GM19452 (cell line): ENCODE measurements around the gene ITGA3.

Experiments
- ATAC-seq: cut with Tn5 transposase; IDR thresholded peaks from one replicate; pipeline ENCODE4 v1.9.1; 2021; ENCODE audit not compliant: unreplicated experiment

The ITGA3 gene

GRCh38 chr17:50090971-50091917 lies 35.3 kb downstream of the ITGA3 start:
- no peak for ATAC-seq

- no peak for ATAC-seq
These were observed 36.0 kb downstream of the ITGA3 start for GRCh38 chr17:50091918-50092285.

- ATAC-seq = no peak
These were observed 37.3 kb downstream of the ITGA3 start for GRCh38 chr17:50093246-50093645.

DNA sequence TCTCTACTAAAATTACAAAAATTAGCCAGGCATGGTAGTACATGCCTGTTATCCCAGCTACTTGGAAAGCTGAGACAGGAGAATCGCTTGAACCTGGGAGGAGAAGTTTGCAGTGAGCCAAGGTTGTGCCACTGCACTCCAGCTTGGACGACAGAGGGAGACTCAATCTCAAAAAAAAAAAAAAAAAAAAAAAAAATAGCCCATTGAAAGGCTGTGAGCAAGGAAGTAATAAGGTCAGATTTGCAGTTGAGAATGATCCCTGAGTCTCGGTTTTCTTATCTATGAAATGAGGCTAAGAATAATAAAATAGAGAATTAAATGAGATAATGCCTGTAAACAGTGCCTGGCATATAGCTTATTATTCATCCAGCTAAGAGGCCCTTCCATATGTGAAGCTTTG lies 37.9 kb downstream of the ITGA3 start:
- no peak for ATAC-seq

DNA sequence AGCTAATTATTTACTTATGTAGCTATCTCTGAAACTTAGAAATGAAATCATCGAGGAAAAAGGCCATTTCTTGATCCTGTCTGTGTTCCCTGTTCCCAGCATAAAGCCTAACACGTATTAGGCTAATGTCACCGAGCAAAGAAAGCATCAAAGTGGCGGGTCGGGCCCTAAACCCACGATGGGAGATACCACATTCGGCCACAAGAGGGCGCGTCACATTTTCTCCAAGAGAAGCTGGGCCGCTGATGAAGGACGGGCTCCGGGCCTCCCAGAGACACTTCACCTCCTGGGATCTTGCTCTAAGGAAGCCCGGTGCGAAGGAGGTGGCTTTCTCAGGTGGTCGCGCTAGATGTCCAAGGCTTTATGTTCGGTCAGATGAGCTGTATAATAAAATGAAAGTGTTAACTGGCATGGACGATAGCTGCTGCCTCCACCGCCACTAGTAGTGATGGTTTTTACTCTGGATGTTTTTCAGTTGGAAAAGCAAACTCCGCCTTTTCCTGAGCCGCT lies 38.4 kb downstream of the ITGA3 start:
- peak; percentile 48 for ATAC-seq

DNA sequence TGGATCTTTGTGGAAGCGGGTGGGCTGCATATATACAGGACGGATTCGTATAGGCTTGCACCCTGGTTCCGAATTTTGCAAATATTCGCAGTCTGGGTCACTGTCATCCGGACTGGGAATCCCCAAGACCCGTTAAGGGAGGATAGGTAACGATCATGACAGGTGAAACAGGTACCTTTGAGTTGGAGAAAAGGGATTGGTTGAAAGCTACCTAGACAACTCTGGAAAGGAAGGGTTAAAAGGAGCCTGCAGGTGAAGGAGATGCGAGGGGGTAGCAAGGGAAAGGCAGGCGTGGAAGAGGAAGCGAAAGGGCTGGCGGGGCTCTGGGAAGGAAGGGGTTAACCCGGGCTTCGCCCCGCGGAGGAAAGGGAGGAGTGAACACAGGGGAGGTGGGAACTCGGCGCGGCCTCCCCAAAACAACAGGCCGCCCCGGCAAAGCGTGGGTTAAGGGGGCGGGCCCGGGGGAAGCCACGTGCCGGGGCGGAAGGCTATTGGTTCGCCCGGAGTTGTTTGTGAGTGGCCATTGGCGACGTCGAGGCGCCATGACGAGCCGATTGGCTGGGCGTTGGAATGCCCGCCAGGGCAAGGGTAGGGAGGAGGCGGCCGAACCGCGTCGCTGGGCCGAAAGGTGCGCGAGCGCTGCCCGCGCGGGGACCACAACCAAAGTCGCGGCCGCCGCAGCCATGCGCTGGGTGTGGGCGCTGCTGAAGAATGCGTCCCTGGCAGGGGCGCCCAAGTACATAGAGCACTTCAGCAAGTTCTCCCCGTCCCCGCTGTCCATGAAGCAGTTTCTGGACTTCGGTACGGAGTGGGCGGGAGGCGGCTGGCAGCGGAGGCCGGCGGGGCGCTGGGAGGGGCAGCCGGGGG lies 39.1 kb downstream of the ITGA3 start, which contains the start of gene PDK2:
Gene PDK2, plus strand, starts transcription at position 599 of the 867 bp plus-strand sequence. Its CDS starts 85 bp downstream, at position 684.
- ATAC-seq = peak; percentile 79

- ATAC-seq = no peak
These were observed 39.7 kb downstream of the ITGA3 start for GRCh38 chr17:50095626-50096037.

- ATAC-seq = no peak
These were observed 40.2 kb downstream of the ITGA3 start for GRCh38 chr17:50096092-50096491.

DNA sequence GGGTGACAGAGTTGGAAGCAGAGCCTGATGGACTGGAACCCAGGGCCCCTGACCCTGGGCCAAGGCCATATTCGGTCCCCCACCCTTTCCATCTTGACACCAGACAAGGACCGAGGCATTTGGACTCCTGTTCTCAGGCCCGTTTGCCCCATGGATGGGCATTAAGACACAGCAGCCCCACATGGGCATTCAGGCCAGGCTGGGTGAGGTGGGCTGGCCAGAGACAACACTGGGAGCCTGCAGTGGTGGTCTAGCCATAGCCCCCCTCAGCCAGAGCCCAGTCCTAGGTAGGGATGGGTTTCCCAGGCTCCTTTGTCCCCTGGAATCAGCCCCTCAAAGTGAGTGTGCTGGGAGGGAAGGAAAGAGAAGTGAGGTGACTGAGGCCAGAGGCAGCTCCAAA lies 40.8 kb downstream of the ITGA3 start:
- ATAC-seq = no peak

DNA sequence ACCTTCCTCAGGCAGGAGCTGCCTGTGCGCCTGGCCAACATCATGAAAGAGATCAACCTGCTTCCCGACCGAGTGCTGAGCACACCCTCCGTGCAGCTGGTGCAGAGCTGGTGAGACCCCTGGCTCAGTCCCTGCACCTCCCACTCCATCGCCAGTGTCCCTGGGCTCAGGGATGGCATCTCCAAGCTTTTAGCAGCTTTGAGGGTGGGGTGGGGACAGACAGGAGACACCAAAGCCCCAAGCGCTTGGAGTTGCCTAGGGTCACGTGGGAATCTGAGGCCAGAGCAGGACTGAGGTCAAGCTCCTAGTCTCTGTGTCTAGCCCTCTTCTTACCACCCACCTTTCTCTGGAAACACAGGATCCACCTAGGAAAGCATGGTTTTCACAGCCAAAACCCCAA lies 41.5 kb downstream of the ITGA3 start:
- no peak for ATAC-seq

DNA sequence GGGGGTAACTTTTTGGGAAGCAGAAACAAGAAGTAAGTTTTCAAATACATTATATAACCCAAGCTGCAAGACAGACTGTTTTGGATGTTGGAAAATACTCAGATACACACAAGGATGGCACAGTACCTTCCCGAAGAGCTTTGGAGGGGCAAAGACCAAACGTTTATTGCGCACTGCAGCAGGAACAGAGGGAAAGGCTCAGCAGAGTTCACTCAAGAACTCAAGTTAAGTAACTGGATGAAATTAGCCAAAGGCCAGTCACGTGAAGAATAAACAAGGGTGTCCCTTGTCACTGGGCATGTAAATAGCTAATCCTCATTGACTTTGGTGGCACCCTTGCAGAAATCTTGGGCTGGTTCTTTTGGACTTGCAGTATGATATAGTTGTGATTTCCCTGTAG lies 42.0 kb downstream of the ITGA3 start:
- no peak for ATAC-seq

DNA sequence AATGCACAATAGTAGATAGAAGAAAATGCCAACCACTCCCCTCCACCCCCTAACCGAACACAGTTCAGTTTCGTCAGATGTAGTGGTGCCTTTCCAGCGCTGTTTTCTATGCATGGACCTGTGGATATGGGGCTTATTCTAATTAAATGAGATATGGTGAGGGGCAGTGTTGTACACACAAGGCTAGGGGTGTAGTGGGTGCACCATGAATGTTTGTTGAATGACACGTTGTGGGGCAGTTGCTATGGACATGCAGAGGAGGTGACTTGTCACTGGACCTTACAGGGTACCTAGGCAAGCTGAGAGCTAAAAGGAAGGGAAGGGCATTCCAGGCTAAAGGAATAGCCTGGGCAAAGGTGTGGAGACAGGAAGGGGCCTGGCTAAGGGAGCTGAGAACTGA lies 42.7 kb downstream of the ITGA3 start:
- no peak for ATAC-seq

DNA sequence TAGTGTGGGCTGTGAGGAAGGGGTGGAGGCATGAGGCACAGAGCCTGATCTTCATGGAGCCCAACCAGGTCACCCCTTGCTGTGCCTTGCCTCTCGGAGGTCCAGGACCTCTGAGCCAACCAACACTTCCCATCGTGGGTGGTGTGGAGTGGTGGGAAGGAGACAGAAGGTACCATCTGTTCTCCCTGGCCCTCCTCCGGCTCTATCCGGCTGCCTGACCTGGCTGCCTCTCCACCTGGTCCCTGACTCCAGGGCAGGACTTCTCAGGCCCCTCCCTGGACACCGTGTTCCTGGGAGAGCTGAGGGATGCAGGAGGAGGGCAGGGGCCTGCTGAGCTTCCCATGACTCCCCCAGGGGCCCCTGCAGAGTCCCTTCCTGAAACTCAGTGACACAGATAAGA lies 43.1 kb downstream of the ITGA3 start:
- ATAC-seq = no peak

GRCh38 chr17:50100480-50100883 lies 44.6 kb downstream of the ITGA3 start:
- no peak for ATAC-seq

DNA sequence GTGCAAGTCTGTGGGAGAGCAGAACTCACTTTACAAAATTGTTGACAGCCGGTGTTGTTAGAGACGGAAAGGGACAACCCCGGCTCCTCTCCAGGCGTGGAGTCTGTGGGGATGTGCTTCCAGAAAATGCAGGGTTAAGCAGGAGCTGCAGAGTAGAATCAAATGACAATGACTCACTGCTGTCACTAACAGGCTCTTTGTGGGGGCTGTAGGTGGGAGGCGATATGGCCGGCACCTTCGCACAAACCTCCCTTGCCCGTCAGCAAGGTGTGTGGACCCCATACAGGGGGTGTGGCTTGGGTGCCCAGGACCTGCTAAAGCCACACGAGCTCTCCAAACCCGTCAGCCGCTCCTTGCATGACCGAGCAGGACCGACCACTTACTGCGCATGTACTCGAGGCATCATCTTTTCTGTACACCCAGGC lies 45.0 kb downstream of the ITGA3 start:
- ATAC-seq = no peak

DNA sequence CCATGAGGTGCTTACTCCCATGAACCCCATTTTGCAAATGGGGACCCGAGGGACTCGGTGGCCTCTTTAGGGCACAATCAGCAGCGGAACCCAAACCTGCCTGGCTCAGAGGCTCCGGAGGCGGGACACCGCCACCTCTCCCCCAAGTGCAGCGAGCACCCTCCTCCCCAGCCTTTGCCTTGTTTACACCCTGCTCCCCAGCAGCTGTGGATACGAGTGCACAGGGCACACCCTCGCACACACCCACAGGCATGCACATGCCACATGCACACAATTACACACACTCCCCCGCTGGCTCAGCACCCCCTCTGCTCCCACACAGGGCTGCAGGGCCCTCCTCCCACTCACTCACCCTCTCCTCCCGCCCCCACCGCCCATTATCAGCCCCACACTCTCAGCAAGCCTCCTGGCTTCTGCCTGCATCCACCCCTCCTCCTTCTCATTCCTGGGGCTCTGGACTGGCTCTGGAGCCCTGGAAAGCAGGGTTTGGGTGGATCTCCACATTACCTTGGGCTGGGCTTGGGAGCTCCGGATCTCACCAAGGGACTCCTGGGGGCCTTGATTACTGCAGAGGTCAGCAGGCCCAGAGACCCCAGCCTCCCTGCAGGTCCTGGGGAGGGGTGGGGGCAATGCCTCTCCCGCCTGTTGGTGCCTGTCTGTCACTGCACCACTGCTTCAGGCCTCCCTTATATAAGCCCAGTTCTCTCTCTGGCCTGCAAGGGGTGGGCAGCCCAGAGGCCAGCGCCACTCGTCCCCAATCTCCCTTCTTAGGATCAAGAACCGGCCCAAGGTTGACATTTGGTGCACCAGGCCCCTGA lies 45.6 kb downstream of the ITGA3 start:
- ATAC-seq = no peak

GRCh38 chr17:50102164-50102991 lies 46.5 kb downstream of the ITGA3 start:
- ATAC-seq = no peak

GRCh38 chr17:50103252-50103651 lies 47.3 kb downstream of the ITGA3 start:
- no peak for ATAC-seq

- no peak for ATAC-seq
These were observed 48.0 kb downstream of the ITGA3 start for GRCh38 chr17:50103941-50104340.

DNA sequence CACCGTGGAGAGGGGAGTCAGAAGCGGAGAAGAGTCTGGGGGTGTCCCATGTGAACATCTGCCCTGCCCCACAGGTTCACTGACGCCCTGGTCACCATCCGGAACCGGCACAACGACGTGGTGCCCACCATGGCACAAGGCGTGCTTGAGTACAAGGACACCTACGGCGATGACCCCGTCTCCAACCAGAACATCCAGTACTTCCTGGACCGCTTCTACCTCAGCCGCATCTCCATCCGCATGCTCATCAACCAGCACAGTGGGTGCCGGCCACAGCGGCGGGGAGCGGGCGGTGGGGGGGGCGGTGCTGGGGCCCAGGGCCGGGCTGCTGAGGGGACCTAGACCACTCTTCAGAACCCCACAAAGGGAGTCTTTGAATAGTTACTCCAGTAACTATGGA lies 49.9 kb downstream of the ITGA3 start:
- no peak for ATAC-seq
